RWPE2 (cell line): ENCODE results near the gene PPP1R13B.
A peak's percentile ranks its signal among the peaks of the same experiment; 100 is the strongest.

Experiments
- ATAC-seq: fragments of 200-7000 bp; cut with Tn5 transposase; 3 replicates; pipeline ENCODE4 v1.9.1; 2021; ENCODE audit warnings: low read depth
- DNase-seq: peaks from one replicate; pipeline ENCODE4 v3.0.0-alpha.2; 2020; ENCODE audit warnings: low spot score
- H3K27ac ChIP-seq: fragments of 450-650 bp; 2 replicates; pipeline ENCODE4 v1.5.1; 2017; ENCODE audit warnings: mild to moderate bottlenecking; ENCODE audit not compliant: poor library complexity, severe bottlenecking
- H3K27me3 ChIP-seq: fragments of 250-450 bp; sonication (Bioruptor Pico); 2 replicates; pipeline ENCODE4 v1.5.1; 2021; ENCODE audit warnings: mild to moderate bottlenecking, moderate library complexity; ENCODE audit not compliant: insufficient read depth, poor library complexity, severe bottlenecking
- H3K36me3 ChIP-seq: fragments of 250-450 bp; sonication (Bioruptor Pico); 2 replicates; pipeline ENCODE4 v1.5.1; 2020; ENCODE audit warnings: low read depth, mild to moderate bottlenecking, moderate library complexity
- H3K4me1 ChIP-seq: fragments of 250-450 bp; sonication (Bioruptor Pico); 2 replicates; pipeline ENCODE4 v1.5.1; 2021; ENCODE audit warnings: mild to moderate bottlenecking, moderate library complexity; ENCODE audit not compliant: insufficient read depth, poor library complexity, severe bottlenecking
- H3K4me3 ChIP-seq: fragments of 250-450 bp; sonication (Bioruptor Pico); 2 replicates; pipeline ENCODE4 v1.5.1; 2021; ENCODE audit warnings: mild to moderate bottlenecking, moderate library complexity; ENCODE audit not compliant: severe bottlenecking
- H3K9me3 ChIP-seq: fragments of 250-450 bp; sonication (Bioruptor Pico); 2 replicates; pipeline ENCODE4 v1.5.1; 2021; ENCODE audit warnings: mild to moderate bottlenecking, moderate library complexity; ENCODE audit not compliant: severe bottlenecking
- TF ChIP-seq, protein P1 (sequence below): fragments of 450-650 bp; IDR thresholded peaks from one replicate; pipeline ENCODE4 v1.5.1; 2017; ENCODE audit warnings: mild to moderate bottlenecking, moderate library complexity; ENCODE audit not compliant: poor library complexity, severe bottlenecking

PPP1R13B gene

GRCh38 chr14:103699901-103700752, 147.2 kb downstream of the PPP1R13B start:
- TF ChIP-seq, protein P1, sequence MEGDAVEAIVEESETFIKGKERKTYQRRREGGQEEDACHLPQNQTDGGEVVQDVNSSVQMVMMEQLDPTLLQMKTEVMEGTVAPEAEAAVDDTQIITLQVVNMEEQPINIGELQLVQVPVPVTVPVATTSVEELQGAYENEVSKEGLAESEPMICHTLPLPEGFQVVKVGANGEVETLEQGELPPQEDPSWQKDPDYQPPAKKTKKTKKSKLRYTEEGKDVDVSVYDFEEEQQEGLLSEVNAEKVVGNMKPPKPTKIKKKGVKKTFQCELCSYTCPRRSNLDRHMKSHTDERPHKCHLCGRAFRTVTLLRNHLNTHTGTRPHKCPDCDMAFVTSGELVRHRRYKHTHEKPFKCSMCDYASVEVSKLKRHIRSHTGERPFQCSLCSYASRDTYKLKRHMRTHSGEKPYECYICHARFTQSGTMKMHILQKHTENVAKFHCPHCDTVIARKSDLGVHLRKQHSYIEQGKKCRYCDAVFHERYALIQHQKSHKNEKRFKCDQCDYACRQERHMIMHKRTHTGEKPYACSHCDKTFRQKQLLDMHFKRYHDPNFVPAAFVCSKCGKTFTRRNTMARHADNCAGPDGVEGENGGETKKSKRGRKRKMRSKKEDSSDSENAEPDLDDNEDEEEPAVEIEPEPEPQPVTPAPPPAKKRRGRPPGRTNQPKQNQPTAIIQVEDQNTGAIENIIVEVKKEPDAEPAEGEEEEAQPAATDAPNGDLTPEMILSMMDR = no peak
- Histone ChIP-seq H3K27me3 (no peaks in the 10 kb centered on the region), H3K4me1 (no peaks in the 10 kb centered on the region), H3K27ac (no peak overlapping the region), H3K36me3 (peaks cover 84% of the 10 kb centered on the region), H3K9me3 (no peaks in the 10 kb centered on the region), H3K4me3 (no peak overlapping the region)
- no peak for ATAC-seq
- DNase-seq = no peak

GRCh38 chr14:103699261-103699661, 148.1 kb downstream of the PPP1R13B start:
- no peak overlapping the region for H3K27ac ChIP-seq
- no peaks in the 10 kb centered on the region for H3K9me3 ChIP-seq
- DNase-seq = no peak
- TF ChIP-seq, protein P1 = no peak
- H3K4me3 ChIP-seq = no peak overlapping the region
- ATAC-seq = no peak
- H3K4me1 ChIP-seq = no peaks in the 10 kb centered on the region
- no peaks in the 10 kb centered on the region for H3K27me3 ChIP-seq
- peaks cover 84% of the 10 kb centered on the region for H3K36me3 ChIP-seq

DNA sequence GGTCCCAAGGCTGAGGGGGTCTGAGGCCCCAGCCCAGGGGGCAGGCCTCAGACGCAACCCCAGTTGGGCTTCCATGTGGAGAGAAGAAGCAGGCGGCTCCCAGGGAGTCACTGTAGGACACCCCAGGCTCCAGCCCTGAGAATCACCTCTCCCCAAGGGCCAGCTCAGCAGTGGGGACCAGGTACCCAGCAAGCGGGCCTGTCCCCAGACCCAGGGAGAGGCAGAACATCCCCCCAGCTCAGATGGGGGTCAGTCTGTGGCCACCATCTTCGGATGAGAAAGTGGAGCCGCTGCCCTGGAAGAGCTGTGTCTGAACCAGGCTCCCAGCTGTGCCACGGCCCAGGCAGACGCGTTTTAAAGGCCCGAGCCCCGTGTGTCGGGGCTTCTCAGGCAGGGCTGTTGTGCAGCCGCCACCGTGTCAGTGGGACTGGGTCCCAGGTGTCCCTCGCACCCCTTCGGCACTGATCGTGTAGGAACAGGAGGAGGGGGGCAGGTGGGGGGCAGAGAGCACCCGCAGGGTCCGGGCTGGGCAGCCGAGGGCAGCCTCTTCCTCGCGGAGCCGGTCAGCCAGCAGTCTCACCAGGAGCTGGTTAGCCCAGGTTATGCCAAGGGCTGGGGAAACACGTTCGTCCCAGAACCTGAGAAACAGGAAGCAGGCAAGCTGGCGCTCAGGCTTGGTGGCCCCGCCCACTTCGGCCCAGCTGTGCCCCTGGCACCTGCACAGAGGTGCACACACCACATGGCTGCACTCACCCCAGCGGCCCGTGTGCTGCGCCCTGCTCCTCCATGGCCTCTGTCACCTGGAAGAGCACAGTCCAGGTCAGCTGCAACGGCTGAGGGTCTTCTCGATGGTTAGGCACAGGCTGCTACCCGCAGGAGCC, 148.8 kb downstream of the PPP1R13B start:
- Histone ChIP-seq H3K4me1 (peaks cover 3% of the 10 kb centered on the region), H3K27ac (peak overlapping the region; percentile 10), H3K4me3 (no peak overlapping the region), H3K9me3 (no peaks in the 10 kb centered on the region), H3K27me3 (no peaks in the 10 kb centered on the region), H3K36me3 (peaks cover 84% of the 10 kb centered on the region)
- ATAC-seq (peak; percentile 36), DNase-seq (peak; percentile 83)
- TF ChIP-seq, protein P1 = no peak

DNA sequence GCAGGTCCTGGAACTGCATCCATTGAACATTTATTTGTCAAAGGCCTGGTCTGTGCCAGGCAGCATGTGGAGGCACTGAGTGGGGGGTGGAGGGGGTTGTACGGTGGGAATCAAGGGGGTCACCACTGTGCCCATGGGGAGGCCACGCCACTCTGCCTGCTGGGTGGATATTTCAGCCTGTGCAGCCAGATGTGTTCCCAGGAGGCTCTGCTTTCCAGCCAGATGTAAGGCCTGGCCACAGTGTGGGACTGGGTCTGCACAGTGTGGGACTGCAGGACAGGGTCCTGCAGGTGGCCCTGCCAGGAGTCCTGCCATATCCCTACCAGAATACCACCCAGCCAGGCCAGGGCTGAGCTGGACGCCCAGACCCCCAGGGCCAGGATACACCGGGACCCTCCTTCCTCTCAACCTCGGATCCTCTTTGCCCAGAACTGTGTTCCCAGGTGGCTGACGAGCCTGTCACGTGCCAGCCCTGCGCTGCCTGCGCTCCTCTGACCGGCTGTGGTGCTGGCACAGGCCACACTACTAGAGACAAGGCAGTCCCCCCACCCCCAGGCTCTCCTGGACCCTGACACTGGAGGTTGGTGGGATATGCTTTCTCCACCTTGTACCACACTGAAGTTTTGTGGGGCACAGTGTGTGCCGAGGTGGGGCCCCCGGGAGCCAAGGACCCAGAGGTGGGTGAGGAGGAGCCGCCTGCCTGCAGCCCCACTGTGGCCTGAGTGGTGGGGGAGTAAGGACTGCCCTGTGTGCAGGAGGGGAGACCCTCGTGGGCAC, 149.6 kb downstream of the PPP1R13B start:
- no peaks in the 10 kb centered on the region for H3K27me3 ChIP-seq
- ATAC-seq (no peak), DNase-seq (no peak)
- peaks cover 90% of the 10 kb centered on the region for H3K36me3 ChIP-seq
- no peak overlapping the region for H3K4me3 ChIP-seq
- no peaks in the 10 kb centered on the region for H3K9me3 ChIP-seq
- peaks cover 11% of the 10 kb centered on the region for H3K4me1 ChIP-seq
- H3K27ac ChIP-seq = peak overlapping the region; percentile 10
- TF ChIP-seq, protein P1 = no peak
